Endothelial cell of umbilical vein (primary cell): ENCODE data around the gene RECQL5.

Source experiments
- CTCF ChIP-seq, 2 donors: IDR thresholded peaks; 1 replicate in 1 of 2; 2 replicates in 1 of 2; pipeline ENCODE4 v1.5.1; 2011; ENCODE audit warnings: low read length in 2 of 2, mild to moderate bottlenecking in 2 of 2, moderate library complexity in 2 of 2, control low read depth in 1 of 2, inconsistent platforms in 1 of 2, low read depth in 1 of 2; ENCODE audit not compliant: insufficient read depth in 1 of 2; ENCODE audit errors: extremely low read depth in 1 of 2
- EZH2 ChIP-seq: IDR thresholded peaks from 2 replicates; pipeline ENCODE4 v1.6.1; 2012; ENCODE audit warnings: borderline replicate concordance, low read depth, mild to moderate bottlenecking, moderate library complexity, low read length, inconsistent platforms; ENCODE audit not compliant: severe bottlenecking
- POLR2AphosphoS5 ChIP-seq: IDR thresholded peaks from 2 replicates; pipeline ENCODE4 v1.6.1; 2012; ENCODE audit warnings: low read depth, mild to moderate bottlenecking, control low read depth, low read length, moderate library complexity; ENCODE audit not compliant: insufficient read depth

DNA sequence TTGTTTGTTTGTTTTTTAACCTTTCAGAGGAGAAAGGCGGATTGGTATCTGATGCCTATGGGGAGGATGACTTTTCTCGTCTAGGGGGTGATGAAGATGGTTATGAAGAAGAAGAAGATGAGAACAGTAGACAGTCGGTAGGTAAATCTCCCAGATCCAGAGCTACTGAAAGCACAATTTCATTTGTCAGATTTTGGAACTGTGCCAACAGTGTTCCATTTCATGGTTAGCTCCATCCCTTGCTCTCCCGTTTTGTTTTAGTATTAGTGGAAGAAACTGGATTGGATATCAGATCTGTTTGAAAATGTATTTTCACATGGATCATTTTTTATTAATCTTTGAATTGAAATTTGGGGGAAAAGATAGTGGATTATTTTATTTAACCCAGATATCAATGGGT is 1.5 kb upstream of the RECQL5 start:
- TF ChIP-seq CTCF (IDR thresholded peaks at IDR 0.05; ENCODE audit: extremely low read depth in 1 of 2, insufficient read depth in 1 of 2, low read depth in 1 of 2, low read length in 2 of 2), result no peak
- no peak for TF ChIP-seq EZH2
- no peak for TF ChIP-seq POLR2AphosphoS5
